Stimulated activated CD4-positive, alpha-beta T cell treated with anti-CD3 and anti-CD28 coated beads, Interleukin-12 subunit alpha, Interleukin-12 subunit beta, amount 100 ng/mL, for 4 hours (primary cell): Measurements from ENCODE around the gene NFATC1.

Experiments used
- DNase-seq: peaks from one replicate; pipeline ENCODE4 v3.0.0-alpha.2; 2020

Gene NFATC1

DNA sequence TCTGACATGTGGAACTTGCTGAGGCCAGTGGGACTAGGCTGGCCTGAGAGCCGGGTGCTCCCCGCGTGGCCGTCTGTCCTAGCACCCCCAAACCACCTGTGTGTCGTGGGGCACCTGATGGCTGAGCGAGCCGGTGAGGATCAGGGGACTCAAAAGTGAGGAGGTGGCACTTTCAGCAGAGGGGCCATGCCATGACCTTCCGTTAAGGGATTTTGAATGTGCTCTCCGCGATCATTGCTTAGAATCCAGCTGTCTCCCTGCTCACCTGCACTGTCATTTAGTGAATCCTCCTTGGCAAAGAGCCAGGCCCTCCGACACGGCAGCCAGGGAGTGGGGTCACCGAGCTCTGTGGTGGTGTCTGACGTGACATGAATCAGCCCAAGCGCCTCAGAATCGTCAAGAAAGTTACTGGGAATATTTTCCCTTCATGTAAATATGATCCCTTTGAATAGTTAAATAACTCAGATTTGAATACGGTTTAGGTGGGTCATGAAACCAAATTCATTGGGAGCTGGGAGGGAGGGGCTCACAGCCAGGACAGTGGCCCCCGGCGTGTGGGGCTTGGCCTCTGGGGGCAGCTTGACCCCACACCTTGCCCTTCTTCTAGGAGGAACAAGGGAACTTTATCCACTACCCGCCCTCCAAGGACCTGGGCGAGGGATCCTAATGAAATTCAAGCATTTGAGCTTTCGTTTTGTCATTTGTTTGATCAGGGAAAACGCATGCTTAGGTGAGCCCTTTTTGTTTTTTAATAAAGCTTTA, 9.5 kb downstream of the NFATC1 start:
- DNase-seq = peak; percentile 52

DNA sequence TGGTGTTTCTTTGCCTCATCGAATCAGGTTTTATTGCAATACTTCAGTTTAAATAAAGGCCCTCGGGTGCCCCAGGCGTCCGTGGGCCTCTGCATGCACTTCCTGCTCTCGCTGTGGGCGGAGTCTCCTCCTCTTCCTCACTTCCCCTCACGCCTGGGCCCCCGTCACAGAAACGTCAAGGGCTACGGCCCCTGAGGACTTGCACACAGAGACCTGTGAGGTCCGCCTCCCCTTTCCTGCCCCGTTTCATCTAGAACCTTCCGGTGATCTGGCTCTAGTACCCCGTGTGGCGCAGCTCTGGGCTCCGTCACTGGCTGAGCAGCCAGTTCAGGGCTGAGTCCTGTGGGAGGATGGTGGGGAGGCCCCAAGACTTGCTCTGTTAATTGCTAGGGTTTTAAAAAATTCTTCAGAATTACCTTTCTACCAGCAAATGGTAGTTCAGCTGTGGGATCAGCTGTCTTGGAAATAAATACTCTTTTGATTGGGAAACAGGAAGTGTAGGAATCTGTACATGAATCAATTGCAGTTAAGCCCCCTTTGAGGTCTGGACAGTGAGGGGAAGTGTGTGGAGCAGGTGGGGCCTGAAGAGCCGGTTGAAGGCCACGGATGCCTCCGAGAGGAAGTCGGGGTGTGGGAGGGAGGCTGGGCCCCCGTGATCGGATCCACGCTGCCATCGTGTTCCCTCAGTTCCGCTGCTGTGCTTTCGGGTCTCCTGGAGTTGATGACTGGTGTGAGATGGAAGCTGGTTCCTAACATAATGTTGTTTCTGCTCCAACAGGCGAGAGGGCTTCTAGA, 10.2 kb downstream of the NFATC1 start:
- DNase-seq = peak; percentile 76

DNA sequence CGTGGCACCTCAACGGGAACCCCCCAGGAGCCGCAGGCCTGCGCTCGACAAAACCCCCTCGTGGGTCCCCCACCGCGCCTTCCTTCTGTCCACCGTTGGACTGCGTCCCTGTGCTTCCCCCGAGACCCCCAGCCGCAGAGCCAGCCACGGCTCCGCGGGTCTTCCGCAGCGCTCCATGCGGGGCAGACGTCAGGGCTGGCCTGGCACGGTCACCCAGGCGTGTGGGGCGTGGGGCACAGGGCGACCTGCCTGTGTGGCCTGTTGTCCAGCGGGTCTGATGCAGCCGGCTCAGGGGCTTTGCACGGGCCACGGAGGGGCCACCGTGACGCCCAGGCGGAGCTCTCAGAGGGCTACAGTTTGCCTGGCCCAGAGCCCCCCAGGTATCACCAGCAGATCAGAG, 11.0 kb downstream of the NFATC1 start:
- no peak for DNase-seq

DNA sequence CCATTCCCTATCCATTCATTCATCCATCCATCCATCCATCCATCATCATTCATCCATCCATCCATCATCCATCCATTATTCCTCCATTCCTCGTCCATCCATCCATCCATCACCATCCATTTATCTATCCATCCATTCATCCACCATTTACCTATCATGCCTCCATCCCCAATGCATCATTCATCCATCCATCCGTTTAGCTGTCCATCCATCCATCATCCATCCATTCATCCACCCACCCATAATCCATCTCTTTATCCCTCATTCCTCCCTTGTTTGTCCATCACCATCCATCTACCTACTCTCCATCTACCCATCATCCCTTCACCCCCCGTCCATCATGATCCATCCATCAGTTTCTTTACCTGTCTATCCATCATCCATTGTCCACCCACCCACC, 13.6 kb downstream of the NFATC1 start:
- no peak for DNase-seq

DNA sequence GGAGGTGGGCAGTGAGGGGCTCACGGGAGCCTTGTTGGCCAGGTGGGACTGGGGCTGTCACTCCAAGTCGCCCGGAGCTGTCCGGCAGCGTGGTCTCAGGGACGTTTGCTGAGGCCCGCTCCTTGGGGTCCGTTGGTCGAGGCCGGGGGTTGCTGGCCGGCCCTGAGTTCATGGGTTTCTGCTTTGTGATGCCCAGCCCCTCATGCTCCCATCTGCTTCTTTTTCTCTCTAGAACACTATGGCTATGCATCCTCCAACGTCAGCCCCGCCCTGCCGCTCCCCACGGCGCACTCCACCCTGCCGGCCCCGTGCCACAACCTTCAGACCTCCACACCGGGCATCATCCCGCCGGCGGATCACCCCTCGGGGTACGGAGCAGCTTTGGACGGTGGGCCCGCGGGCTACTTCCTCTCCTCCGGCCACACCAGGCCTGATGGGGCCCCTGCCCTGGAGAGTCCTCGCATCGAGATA, 14.5 kb downstream of the NFATC1 start:
- DNase-seq = no peak

DNA sequence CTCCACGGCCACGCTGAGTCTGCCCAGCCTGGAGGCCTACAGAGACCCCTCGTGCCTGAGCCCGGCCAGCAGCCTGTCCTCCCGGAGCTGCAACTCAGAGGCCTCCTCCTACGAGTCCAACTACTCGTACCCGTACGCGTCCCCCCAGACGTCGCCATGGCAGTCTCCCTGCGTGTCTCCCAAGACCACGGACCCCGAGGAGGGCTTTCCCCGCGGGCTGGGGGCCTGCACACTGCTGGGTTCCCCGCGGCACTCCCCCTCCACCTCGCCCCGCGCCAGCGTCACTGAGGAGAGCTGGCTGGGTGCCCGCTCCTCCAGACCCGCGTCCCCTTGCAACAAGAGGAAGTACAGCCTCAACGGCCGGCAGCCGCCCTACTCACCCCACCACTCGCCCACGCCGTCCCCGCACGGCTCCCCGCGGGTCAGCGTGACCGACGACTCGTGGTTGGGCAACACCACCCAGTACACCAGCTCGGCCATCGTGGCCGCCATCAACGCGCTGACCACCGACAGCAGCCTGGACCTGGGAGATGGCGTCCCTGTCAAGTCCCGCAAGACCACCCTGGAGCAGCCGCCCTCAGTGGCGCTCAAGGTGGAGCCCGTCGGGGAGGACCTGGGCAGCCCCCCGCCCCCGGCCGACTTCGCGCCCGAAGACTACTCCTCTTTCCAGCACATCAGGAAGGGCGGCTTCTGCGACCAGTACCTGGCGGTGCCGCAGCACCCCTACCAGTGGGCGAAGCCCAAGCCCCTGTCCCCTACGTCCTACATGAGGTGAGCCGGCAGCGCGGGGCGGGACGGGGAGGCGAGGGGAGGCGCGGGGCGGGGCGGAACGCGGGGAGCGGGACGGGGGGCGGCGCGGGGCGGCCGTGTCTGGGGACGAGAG, 15.2 kb downstream of the NFATC1 start:
- no peak for DNase-seq

DNA sequence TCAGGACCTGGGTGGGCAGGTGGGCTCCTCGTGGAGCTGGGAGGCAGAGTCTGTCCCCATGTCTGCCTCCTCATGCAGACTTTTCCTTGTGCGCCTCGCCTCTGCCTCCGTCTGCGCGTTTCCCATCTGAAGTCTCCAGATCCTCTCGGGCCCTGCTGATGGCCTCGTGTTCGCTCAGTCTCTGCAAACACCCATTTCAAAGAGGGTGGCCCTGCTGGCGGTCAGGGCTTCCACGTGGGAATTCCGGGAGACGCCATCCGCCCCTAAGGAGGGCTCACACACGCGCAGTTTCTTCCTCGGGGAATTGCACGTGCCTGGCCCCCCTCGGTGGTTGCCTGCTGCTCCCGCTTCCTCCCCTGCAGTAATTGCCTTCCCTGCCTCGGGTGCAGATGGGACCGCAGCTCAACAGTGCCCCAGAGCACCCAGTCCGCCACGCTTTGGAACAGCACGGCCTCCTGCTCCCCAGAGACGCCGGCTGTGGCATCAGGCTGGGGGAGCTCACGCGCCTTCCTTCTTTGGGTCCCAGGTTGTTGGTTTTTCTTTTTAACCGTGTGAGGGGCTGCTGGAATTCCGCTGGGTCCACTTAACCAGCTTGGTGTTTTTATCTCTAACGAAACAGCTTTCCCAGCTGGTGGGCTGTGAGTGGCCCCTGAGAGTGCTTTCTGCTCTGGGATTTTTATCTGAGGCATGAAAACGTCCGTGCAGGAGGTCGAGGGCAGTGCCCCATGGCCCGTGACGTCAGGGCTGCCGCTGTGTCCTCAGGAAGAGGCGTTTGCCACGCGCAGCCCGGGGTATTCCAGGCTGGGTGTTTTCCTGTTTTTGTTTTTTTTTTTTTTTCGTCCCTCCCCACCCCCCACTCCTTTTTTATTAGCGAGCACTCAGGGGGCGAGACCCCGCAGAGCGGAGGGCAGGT, 16.1 kb downstream of the NFATC1 start:
- DNase-seq = no peak

DNA sequence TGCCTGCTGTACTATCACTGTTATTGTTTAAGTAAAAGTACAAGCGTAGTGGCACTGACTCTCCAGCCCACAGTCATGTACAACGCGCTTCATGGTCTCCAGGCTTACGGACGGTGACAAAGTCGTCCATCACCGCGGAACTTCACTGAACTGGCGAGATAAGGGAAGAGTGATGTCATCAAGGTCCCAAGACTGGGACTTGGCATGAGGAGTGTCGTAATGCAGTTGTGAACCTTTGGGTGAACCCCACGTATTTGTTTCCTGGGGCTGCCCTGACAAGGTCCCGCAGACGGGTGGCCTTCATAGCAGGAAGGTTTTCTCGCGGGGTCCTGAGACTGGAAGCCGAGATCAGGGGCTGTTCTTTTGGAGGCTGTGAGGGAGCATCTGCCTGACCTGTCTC, 17.3 kb downstream of the NFATC1 start:
- DNase-seq = no peak

DNA sequence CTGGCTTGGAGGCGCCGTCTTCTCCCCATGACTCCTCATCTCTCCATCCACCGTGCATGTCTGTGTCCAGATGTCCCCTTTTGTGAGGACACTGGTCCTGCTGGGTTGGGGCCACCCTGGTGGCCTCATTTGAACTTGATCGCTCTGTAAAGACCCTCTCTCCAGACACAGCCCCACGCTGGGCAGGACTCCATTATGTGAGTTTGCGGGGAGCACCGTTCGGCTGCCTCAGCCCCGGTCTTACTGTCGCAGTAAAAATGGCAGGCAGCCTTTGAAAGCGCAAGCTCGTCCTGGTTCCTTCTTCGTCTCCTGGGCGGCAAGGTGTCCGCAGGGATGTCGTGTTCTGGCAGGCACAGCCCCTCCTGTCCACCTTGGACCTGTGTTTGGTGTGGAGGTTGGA, 17.7 kb downstream of the NFATC1 start:
- DNase-seq = no peak

DNA sequence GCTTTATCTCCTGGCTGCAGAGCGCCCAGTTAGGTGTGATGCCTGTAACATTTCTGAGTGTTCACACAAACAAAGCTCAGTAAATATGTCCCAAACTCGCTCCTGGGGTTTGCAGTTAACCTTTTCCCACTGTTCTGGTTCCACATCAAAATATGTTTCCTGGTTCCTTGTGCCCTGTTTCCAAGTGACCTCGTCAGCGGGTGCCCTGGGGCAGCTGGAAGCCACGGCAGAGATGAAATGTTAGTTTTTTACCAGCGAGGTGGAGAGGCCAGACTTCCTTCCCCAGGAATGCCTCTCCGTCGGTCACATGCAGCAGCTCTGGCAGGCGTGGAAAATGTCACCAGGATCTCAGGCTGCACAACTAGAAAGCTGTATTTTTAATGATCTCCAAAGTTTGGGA, 18.2 kb downstream of the NFATC1 start:
- no peak for DNase-seq

DNA sequence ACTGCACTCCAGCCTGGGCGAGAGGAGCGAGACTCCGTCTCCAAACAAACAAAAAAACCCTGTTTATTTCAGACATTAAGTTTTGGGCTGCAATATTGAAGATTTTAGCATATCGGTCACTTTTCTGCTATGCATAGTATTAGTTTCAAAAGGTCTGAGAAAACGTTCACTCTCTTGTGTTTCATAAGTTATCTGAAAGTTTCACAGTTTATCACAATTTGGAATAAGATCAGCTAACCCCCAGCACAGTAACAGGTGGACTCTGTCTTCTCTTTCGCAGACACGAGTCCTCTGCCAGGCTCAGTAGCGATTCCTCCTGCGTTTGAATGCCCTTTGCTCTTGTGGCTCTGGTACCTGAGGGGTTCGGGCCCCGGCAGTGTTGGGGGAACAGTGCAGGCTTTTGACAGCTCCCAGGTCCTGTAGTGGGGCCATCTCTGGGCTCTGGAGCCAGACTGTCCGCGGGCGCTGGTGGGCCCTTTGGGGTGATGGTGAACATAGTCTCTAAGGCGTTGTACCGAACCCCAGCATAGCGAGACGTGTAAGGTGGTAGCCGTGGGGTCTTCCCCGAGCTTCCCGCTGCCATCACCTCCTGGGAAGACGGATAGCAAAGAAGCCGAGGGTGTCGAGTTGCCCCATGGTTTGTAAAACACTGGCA, 20.4 kb downstream of the NFATC1 start:
- no peak for DNase-seq

DNA sequence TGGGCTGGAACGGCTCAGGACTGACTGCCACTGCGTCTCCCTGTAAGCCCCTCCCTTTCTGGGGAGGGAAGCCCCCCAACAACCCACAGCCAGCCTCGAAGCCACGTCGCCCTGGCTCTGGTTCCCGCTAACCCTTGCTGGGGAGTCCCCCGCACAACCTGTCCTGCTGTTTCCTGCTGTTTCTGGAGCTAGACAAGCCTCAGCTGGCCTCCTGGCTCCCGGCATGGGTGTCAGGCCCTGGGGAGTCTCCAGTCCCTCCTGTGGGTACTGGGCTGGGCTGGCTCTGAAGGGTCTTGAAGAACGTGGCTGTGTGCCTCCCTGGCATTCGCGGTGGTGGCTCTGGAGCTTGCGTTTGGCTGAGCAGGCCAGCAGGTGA, 20.9 kb downstream of the NFATC1 start:
- no peak for DNase-seq

DNA sequence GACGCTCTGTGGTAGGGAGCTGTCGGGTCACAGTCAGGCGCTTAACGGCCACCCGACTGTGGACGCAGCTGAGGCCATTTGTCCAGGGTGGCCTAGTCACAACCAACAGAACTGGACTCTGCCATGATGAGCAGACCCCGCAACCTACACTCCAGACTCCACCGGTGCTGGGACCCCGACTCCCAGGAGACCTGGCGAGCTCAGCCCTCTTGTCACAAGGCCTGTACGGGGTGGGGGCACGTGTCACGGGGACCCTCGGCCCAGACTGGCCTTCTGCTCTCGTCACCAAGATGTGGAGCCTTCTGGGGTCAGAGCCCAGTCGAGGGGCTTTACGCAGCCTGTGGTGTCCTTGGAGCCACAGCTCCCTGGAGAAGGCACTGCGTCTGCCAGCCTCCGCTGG, 22.5 kb downstream of the NFATC1 start:
- no peak for DNase-seq

DNA sequence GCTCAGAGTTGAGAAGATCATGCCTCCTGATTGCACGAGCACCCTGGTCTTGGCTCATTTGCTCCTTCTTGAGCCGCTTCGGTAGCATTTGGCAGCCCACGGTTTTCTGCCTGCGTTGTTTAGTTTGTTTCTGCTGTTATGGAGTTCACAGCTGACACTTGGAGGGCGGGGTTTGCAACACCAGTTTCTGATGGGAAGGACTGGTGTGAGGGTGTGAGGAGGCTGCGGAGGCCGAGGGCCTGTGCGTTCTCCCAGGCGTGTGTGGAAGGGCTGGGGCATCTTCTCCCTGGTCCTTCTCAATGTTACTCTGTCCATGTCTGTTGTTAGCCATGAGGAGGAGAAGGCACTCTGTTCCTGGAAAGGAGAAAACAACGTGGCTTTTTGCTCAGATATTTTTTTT, 22.9 kb downstream of the NFATC1 start:
- no peak for DNase-seq

DNA sequence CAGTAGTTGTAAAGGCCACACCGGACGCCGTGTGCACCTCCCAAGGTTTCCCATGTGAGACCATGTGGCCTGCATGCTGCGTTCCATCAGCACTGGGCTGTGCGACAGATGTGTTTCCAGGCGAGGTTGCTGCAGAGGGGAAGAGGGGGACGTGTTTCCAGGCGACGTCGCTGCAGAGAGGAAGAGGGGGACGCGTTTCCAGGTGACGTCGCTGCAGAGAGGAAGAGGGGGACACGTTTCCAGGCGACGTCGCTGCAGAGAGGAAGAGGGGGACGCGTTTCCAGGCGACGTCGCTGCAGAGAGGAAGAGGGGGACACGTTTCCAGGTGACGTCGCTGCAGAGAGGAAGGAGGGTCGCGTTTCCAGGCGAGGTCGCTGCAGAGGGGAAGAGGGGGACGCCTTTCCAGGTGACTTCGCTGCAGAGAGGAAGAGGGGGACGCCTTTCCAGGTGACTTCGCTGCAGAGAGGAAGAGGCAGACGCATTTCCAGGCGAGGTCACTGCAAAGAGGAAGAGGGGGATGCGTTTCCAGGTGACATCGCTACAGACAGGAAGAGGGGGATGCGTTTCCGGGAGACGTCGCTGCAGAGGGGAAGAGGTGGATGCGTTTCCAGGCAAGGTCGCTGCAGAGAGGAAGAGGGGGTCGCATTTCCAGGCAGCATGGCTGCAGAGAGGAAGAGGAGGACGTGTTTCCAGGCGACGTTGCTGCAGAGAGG, 24.5 kb downstream of the NFATC1 start:
- DNase-seq = no peak

DNA sequence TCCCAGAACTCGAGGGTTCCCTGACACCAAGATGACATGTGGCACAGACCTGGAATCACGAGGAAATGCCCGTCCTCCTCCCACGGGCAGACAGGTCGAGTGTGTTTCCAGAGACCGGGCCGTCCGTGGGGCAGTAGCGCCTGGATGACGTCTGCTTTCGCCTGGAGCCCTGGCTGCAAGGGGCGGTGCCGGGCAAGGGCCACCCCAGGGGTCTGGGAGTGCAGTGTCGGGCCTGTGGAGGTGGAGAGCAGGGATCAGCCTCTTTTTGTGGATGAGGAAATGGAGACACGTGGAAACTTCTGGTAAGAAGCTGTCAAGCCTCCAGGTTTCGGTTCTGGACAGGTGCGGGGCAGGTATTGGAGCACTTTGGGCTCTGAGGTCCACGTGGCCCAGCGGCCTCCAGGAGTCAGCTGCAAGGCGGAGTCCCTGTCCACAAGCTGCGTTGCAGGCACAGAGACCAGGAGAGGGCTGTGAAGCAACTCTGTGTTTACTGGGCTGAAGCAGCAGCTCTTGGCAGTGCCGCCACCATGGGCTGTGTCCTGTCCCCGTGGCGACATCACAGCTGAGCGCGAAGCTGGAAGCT, 25.6 kb downstream of the NFATC1 start:
- no peak for DNase-seq

DNA sequence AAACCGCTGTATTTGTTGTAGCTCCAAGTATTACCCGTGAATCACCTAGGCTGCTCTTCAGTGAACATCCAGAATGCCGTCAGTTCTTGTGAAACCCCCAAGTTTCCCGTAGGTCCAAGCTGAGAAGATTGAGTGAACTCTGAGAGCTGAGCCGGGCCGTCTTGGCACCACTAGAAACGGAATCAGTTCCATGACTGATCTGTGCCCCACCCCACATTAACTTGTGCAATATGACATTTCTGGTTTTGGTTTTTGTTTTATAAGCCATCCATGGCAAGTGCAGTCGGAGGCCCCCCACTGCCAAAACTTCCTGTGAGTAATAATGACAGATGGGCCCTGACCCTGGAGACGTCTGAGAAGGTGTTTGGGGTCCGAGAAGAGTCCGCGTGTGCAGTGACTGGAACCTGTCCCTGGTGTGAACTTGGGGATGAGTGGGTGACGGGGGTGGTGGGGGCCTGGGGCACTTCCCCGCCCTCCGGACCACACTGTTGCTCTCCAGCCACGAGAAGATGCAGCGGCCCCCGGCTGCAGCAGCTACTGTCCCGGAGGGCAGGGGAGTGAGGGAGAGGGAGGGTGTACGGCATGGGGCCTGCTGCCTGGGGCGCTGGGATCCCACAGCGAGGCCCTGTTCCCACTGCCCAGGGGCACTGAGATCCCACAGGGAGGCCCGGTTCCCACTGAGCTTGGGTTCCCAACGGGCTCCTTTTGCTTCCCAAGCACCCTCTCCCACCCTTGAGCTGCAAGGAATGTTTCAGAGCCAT, 26.5 kb downstream of the NFATC1 start:
- DNase-seq = no peak

DNA sequence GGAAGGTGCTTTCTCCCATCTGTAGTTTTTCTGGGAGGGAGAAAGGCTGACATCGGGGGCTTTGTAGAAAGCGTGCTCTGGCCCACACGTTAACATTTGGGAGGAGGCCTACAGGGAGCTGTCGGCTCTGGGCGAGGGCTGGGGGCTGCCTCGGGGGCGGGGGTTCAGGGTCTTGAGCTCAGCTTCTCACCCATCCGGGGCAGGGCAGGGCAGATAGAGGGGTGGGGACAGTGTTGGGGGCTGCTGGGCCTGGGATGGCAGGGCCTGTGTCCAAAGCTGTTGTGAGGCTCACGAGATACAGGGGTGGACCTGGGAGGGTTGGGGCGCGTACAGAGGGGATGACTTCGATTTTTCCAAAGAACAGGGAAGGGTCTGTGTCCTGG, 27.0 kb downstream of the NFATC1 start:
- no peak for DNase-seq

DNA sequence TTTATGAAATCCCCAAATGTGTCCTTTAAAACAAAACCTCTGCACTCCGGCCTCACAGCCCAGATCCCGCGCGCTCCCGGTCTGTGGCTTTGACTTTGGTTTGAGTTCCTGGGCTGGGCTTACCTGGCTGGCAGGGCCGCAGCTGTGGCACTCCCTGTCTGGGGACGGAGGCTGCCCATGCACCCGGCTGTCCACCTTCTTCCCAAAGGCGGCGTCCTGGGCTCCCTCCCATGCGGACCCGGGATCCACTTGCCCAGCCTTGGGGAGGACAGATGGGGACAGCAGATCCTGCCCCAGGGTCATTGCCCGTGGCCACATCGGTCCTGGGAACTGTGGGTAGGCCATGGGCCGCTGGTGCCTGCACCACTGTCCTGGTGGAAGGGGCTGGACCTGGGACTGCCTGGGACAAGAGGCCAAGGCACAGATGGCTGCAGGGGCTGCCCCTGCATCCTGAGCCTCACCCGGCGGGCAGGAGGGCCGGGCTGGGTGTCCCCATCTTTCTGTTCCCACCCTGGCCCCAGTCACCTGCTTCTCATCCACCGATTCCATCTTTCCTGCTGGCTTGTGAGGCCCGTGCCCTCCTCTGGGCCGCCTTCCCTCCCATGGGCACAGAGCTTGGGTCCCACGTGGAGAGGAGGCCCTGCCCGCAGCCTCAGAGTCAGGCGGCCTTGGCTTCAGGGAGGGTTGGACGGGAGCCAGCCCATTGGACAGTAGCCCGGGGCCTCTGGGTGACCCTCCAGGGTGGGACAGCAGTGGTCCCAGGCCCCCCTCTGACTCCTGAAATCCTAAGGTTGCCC, 27.7 kb downstream of the NFATC1 start:
- DNase-seq = no peak
